22Rv1 (cell line): ENCODE measurements around the gene KCNH5.

Experiments used
- H3K27ac ChIP-seq: fragments of 450-650 bp; 2 replicates; pipeline ENCODE4 v1.5.1; 2017
- CTCF ChIP-seq: fragments of 450-650 bp; IDR thresholded peaks from 2 replicates; pipeline ENCODE4 v1.5.1; 2017; ENCODE audit warnings: mild to moderate bottlenecking
- ZFX ChIP-seq: fragments of 450-650 bp; IDR thresholded peaks from 2 replicates; pipeline ENCODE4 v1.6.1; 2017; ENCODE audit warnings: antibody characterized with exemption, borderline replicate concordance

Gene KCNH5

DNA sequence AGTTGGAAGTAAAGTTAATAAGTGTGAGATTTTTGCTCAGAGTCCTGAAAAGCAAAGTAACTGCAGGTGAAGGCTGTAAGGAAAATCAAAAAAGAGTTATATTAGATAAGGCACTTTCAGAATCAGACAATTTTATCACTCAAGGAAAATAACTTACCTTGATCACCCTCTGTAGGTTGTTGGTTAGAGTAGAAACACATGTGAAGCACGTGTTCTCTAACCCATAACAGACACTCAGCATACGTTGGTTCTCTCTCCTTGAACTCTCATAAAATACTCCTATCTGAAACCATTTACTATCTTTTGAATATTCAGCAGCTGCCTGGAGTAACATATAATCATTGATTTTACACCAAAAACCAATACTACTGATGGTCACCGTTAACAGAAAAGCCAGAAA, 335.5 kb downstream of the KCNH5 start:
- H3K27ac ChIP-seq: no peak overlapping the region
- TF ChIP-seq ZFX: no peak
- no peak for TF ChIP-seq CTCF

DNA sequence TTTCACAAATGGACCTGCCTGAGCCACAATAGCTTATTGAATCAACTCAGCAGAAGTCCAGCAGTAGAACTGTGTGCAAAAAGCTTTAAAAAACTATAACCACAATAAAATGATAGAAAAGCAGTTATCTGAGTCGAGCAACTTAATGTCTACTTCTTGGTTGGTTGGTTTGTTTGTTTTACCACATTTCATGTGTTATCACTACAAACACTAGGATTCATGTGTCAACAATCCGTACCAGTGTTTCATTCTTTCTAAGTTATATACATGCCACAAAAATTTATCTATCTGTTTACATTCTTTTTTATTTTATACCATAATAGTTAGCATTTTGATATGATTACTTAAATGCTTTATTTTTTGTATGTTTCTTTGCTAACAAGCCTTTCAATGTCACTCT, 339.0 kb downstream of the KCNH5 start:
- H3K27ac ChIP-seq: no peak overlapping the region
- no peak for TF ChIP-seq CTCF

DNA sequence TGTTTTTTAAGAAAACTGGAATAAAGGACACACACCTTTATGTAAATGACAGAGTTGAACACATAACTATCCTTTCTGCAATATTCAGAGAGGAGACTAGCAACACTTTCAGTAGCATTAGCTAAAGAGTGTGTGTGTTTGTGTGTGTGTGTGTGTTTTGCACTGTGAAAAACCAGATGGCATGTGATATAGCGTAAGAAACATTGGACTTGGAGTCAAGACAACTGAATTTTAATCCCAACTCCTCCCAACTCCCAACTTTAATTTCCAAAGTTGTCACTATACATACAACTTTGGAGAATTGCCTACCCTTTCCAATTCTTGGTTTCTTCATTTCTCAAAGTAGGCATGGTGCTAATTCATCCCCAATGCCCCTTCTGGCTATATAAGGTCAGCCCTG, 347.8 kb downstream of the KCNH5 start:
- no peak overlapping the region for H3K27ac ChIP-seq
- no peak for TF ChIP-seq ZFX
- TF ChIP-seq CTCF: no peak

GRCh38 chr14:62696929-62697328, 348.3 kb downstream of the KCNH5 start:
- H3K27ac ChIP-seq: no peak overlapping the region
- TF ChIP-seq CTCF (no peak), ZFX (no peak)

GRCh38 chr14:62696331-62696924, 348.8 kb downstream of the KCNH5 start:
- H3K27ac ChIP-seq: no peak overlapping the region
- TF ChIP-seq CTCF (no peak), ZFX (no peak)

DNA sequence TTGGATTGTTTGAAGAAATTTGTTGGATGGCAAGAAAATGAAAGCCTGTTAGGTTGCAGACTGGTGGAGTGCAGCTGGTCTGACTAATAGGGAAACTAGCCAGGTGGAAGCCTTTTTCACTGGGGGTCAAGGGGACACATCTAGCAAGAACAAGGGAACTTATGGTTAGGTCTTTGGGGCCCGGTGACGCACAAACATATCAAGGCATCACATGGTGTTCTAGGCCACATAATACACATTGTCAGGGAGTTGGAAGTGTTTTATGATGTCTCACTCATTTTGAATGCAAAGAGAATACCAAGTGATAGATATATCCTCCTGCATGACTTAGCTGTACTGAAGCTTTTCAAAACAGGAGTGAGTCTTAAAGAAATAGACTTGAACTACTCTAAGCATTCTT, 351.2 kb downstream of the KCNH5 start:
- no peak overlapping the region for H3K27ac ChIP-seq
- TF ChIP-seq ZFX (no peak), CTCF (no peak)

GRCh38 chr14:62692490-62693106, 352.7 kb downstream of the KCNH5 start:
- H3K27ac ChIP-seq: peak overlapping the region; percentile 52
- TF ChIP-seq CTCF: no peak
- TF ChIP-seq ZFX: no peak
